Right ventricle myocardium inferior (tissue), 1 donor: ENCODE data around the gene HOOK1. TPM values are rescaled to one million over a fixed set of nuclear protein-coding genes. Genes with fewer than 3 reads are reported as not detected.

ENCODE experiments used
- ATAC-seq: fragments of 200-7000 bp; cut with Tn5 transposase; one replicate; pipeline ENCODE4 v1.9.1; 2020; ENCODE audit warnings: mild to moderate bottlenecking, moderate library complexity
- DNase-seq: peaks from one replicate; pipeline ENCODE4 v3.0.0; 2021; ENCODE audit errors: missing footprints
- intact Hi-C: fragments of 100-400 bp; cut with DNase I; formaldehyde crosslinking; loops from one replicate; pipeline ENCODE4 v1.11.0; 2022
- long read RNA-seq: library from polyadenylated mRNA; unstranded; transcript quantifications from one replicate; pipeline ENCODE4 v2.0.0, GENCODE V29; 2021
- total RNA-seq: library from RNA; stranded (reverse); fragmentation: NEBNext Ultra II Directional; extraction: Animal tissue kit (Norgen Biotek cat#: 25700); gene quantifications from one replicate; pipeline ENCODE4 v1.2.1, GENCODE V29; 2021
- donor health status: DM: no; HTN: yes; CAD: no; lungs with severe emphysema.

Gene HOOK1
- 7.3 TPM for total RNA-seq
- long read RNA-seq, full-length matches to known transcripts = 4 of 4 reads
- long read RNA-seq, partial matches to known transcripts = 0 of 4 reads
- long read RNA-seq, other reads (novel, unspliced or antisense) = 0 of 4 reads

DNA sequence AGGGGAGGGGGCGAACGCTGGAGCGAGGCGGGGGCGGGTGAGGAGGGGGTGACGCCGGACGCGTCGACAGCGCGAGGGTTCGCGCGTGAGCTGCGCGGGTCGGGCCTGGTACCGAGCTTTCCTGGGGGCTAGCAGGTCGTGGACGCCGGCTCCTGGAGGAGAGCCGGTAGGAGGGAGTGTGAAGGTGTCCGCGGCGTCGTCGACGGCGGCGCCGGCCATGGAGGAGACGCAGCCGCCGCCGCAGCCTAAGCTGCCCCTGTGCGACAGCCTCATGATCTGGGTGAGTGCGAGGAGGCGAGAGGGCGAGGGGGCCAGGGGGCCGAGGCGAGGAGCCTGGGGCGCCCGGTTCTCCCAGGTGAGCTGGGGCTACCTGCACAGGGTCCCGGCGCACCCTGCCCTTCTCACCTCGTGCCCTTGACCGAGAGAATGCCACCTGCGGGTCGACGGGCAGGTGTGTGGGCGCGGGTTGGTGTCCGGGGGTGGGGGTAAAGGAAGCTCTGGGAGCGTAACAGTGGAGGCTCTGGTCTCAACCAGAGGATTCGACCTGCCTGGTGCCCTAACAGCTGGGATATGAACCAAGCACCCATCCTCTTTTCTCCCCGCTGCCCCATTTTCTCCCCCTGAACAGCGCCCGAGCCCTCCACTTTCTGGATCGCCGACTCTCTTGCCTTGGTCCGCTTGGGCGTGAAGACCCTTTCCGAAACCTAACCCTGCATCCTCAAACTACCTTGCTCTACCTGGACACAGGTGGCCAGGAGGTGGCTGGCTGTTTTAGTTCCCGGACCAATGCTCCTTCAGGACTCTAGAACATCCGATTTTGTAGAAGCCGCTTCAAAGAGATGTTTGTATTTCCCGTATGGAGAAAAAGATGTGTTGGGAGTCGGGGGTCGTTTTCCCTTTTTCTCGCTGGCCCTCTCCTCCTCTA is at the start of gene HOOK1:
Gene HOOK1, plus strand, starts transcription at position 49 of the 925 bp plus-strand sequence. Its CDS starts 169 bp downstream, at position 218.
- ATAC-seq (peak; percentile 53), DNase-seq (peak; percentile 61)
- intact Hi-C loops = no loop called here

DNA sequence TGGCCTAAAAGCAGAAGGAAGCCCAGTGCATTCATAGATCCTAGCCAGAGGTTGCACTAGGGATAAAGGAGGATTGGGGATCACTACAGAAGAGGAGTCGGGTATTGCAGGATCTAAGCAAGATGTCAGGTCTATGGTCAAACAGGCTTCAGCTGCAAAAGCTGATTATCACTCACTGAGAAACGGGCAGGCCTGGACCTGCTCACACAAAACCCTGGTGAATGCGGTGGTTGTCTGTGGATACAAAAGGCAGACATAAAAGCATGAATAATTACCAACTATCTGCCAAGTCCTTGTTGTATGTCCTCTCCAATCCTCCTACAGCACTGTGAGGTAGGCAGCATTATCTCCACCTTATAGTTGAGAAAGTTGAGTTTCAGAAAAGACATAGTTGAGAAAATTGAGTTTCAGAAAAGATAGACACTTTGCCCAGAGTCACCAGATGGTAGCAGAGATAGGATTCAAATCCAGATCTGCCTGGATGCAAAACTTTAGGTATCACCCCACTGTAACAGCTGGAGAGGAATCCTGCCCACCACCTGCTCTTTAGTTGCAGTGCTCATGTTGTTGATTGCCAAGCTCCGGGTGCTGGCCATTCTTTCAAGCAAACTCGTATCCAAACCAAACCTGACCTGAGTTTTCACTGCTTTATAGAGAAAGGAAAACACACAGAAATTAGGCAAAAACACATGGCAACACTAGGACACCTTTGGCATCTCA is 49.6 kb upstream of the HOOK1 start:
- DNase-seq (no peak), ATAC-seq (no peak)
- intact Hi-C loops = no loop called here

DNA sequence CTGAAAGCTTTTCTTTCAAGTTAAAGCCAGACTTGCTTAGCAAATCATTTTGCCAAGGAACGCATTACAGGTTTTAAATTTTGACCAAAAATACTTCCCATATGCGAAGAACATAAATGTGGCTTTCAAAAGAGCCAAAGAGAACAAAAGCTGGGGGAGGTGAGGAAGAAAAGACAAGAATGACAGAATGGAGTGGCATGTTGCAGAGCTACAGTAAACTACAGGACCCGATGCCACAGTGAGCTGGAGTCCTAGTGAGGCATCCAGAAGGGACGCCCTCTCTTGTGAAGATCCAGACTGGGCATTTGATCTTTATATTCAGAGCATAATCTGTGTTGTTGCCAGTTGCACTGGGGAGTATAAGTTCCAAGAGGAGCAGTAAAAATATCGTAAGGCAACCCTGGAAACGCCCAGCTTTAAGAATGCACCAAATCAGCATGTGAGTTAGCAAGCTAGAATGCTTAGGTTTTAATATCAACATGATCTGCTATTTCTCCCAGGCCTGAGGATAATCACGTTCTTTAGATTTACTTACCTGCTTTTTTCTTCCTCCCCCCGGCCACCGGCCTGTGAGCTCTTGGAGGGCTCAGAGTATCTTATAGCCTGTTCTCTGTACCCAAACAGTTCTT is 48.4 kb upstream of the HOOK1 start:
- no peak for DNase-seq
- ATAC-seq = no peak
- intact Hi-C loops = no loop called here

DNA sequence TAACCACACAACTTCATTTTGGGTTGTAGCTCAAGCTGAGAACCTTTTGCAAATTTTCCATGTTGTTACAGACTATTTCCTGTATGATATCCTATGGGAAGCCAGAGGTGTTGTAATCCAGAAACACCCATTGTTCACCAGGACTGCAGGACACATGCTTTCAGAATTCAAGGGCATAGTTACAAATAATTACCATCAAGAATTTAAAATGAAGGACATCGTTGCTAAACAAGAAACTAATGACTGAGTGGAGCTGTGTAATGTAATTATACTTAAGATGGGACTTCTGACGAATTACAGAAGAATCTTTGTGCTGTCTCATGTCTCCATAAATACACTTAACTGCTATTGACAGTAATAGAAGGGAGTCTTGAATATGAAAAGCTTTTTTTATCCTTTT is 47.6 kb upstream of the HOOK1 start:
- no peak for ATAC-seq
- intact Hi-C loops = no loop called here
- no peak for DNase-seq

DNA sequence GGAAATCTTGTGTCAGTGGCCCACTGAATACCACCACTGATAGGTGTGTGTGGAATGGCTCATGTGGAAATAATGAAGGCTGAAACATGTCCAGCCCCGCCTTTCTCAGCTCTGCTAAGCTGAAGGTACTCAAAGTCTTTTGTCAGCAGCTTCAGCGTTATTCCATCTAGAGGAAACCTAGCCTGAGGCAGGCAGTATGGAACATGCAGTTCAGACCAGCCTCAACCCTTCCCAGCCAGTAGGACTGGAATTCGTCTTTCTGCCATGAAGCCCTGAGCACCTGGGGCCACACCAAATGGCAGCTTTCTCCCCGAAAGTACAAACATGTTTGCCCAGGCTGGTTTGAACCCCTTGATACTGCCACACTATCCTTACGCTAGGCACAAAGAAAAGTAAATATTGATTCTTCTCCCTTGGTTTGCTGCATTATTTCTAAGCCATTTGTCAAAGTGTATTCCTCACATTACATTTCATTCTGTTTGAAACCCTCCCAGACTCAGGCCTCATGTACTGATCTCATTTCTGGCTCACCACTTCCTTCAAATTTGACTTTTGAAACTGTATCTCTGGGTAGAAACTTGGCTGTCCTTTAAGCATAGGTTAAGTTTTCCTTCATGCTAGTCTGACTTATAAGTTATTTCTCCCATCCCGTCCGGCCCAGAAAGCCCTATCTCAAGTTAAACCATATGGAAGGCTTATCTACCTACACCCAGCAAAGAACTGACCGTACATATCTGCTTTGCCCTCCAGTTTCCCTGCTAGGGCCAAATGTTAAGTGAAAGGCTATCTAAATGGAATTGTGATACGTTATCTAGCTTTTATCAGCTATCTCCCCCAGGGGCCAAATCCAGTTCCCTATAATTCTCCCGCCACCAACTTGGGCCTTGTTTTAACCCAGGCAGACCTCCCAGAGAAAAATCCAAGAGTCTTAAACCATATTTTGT is 45.7 kb upstream of the HOOK1 start:
- ATAC-seq = no peak
- intact Hi-C loops = no loop called here

DNA sequence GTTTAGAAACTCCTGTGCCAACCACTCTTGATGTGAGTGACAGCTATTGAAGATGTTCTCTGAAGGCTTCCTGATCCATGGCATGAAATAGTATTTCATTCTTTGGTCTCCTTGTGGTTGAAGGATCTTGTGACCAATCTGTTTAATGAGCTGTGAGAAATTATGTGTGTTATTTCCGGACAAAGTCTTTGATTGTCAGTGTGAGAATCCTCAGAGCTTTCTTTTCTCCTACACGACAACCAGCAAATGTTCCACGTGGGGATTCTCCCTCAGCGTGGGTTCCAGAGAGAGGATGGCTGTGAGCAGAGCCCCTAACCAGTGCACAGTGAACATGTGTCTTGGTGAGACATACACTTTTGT is 45.0 kb upstream of the HOOK1 start:
- no peak for DNase-seq
- intact Hi-C loops = no loop called here

More for the DNA sequence above, 45.7 kb upstream of the HOOK1 start:
- DNase-seq = no peak

DNA sequence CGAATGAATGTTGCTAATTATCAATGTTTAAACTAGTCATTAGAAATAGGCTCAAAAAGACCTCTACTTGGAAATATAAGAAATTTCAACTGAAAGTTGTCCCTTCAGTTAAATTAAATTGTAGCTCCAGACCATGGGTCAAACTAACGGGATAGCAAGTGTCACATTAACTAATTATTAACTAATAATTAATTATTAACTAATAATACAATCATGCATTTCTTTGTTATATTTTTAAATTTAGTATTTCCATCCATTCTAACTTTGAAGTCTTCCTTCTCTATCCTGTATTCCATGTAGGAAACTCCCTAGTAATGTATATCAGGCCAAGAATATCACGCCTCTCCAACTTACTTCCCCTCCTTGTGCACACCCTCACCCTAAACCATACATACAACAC is 43.4 kb upstream of the HOOK1 start:
- ATAC-seq (no peak), DNase-seq (no peak)
- intact Hi-C loops = no loop called here

More for the DNA sequence above, 45.0 kb upstream of the HOOK1 start:
- no peak for ATAC-seq

DNA sequence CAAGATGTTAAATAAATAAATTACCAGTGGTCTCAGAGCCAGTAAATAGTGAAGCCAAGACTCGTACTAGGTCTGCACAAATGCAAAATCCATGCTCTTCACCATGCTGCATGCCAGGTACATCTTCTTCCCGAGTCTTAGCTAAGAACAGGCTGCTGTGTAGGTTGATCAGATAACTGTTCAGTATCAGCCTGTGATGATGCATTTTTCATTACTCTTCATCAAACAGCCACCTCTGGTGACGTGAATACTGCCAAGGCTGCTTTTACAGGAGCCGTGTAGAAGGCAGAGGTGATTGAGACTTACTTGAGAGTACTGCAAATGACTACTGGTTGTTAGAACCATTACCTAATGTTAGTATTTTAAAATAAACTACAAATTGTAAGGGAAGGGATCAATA is 39.3 kb upstream of the HOOK1 start:
- ATAC-seq (no peak), DNase-seq (no peak)
- intact Hi-C loops = no loop called here

DNA sequence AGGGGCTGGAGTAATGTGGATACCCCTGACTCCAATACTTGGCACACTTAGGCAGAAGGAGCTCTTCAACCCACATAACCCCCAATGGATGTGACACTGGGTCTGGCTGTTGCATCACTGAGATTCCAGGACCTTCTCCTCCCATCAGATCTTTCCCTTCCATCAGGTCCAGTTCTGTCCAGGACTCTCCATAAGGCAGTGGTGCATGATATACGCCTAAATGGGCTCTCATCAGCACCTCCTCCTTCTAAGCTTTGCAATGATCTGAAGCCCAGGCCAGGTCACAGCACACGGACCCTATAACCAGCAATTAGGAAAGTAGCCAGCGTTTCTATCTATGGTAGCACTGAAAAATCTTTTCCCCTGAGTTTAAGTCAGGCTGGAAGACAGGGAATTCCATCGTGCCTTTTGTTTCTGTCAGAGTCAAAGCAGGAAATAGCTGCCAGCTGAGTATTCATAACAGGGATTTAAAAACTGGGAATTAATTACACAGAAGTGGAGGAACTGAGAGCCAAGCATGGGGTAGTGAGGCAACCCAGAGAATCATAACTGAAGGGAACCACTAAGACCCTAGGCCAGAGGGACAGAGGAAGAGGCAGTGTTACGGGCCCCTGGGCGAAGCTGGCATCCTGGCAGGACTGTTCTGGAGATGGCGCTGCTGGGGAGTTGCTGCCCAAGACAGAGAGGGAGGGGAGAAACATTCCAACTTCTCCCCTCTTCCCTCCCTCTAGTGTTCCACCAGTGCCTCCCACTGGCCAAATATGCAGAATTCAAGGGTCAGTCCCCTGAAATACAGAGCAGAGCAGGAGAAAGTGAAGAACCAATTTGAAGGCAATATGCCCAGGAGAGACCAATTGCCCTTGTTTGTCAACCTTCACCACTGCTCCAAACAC is 37.5 kb upstream of the HOOK1 start:
- DNase-seq = peak; percentile 56

DNA sequence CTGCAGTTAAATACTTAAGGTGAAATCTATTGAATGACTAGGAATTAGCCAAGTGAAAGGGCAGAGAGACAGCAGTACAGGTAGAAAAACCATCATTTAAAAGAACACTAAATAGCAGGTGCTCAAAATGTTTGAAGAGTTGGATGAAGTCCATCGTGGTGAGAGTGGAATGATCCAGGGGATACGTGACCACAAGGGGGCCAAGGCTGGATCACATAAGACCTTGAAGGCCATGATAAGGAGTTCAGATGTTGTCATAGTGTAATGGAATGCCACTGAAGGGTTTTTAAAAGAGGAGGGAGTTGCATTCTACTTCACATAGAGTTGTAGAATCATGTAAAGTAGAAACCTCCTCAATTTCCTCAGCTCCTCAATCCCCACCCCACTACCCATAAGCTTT is 34.8 kb upstream of the HOOK1 start:
- ATAC-seq = no peak
- no peak for DNase-seq
- intact Hi-C loops = no loop called here

More for the DNA sequence above, 37.5 kb upstream of the HOOK1 start:
- ATAC-seq = no peak
- intact Hi-C loops = no loop called here

DNA sequence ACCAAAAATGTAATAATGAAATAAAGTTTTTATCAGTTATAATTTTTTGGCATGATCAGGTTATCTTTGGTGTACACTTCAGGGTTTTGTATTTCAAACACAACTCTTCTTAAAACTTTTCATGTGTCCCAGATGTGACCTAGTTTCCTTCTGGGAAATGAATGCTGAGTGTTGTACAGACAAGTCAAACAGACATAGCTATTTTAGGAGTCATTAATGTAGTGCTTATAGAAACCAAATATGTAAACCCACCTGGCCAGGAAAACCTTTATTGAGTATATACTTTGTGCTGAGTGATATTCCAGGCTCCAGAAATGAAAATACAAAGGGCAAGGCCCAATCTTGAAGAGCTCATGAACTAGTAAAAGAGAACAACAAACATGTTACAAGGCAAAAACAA is 25.9 kb upstream of the HOOK1 start:
- DNase-seq = no peak
- ATAC-seq = no peak
- intact Hi-C loops = no loop called here

DNA sequence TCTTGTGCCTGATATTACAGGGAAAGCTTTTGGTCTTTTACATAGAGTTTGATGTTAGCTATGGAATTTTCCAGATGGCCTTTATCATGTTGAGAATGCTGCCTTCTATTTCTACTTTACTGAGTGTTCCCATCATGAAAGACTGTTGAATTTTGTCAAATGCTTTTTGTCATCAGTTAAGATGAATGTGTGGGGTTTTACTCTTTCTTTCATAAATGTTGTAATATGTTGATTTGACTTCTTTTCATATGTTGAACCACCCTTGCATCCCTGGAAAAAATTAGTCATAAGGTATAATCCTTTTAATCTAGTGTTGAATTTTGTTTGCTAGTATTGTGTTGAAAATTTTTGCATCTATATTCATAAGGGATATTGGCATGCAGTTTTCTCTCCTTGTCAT is 16.1 kb upstream of the HOOK1 start:
- ATAC-seq = no peak
- intact Hi-C loops = no loop called here
- DNase-seq = no peak

DNA sequence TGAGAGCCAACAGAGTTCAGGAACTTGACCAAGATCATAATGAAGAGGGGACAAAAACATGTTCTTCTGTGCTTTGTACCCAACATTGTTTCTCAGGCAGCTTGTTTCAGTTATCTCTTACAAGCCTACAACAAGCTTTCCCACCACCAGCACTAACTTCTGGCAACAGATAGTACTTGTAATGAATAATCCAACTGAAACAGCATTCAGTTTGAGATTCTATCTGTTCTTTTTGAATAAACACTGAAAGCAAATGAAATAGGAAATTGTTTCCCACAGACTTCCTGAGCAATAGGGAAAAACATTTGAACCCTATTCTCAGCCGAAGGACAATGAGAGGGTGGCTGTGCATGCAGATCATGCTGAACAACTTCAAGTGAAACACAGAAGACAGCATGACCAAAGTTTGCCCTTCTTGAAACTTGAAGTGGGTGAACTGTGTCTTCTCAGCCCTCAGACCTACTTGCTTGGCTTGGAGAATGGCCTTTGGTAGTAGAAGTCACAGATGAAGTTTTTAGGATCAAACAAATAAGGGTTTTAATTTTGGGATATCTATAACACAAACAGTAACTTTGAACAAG is 11.2 kb upstream of the HOOK1 start:
- DNase-seq (no peak), ATAC-seq (no peak)
- intact Hi-C loops = no loop called here

DNA sequence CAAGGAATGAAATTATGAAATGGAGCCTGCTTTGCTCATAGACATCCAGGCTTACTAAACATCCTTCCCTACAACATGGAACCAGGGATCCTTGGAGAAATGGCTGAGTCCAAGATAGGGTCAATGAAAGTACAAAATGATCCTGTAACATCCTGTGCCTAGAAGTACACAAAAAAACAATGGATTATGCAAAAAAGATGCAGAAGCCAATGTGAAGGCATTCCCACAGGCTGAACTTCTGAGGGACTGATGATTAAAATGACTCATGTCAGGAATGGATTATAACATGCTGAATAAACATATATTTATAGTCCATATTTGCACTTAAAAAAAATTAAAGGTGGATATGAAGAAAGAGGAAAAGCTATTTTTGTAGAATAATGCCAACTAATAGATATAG is 10.4 kb upstream of the HOOK1 start:
- intact Hi-C loops = no loop called here
- no peak for ATAC-seq
- no peak for DNase-seq

DNA sequence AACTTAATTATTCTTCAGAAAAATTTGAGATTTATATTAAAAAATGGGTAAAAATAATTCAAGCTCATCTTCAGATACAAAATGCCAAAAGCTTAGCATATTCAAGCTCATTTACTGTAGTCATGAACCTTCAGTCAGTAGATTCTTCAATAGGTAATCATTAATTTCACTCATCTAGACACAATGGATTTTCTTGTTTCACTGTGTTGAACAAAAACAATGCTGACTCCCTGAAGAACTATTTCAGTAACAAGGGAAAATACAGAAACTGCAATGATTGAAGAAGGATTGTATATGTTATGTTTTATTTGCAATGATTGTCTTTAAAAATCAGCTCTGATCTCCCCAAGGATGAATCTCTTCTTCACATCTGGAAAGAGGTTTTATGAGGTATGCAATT is 9.2 kb upstream of the HOOK1 start:
- no peak for DNase-seq
- intact Hi-C loops = no loop called here
- no peak for ATAC-seq

DNA sequence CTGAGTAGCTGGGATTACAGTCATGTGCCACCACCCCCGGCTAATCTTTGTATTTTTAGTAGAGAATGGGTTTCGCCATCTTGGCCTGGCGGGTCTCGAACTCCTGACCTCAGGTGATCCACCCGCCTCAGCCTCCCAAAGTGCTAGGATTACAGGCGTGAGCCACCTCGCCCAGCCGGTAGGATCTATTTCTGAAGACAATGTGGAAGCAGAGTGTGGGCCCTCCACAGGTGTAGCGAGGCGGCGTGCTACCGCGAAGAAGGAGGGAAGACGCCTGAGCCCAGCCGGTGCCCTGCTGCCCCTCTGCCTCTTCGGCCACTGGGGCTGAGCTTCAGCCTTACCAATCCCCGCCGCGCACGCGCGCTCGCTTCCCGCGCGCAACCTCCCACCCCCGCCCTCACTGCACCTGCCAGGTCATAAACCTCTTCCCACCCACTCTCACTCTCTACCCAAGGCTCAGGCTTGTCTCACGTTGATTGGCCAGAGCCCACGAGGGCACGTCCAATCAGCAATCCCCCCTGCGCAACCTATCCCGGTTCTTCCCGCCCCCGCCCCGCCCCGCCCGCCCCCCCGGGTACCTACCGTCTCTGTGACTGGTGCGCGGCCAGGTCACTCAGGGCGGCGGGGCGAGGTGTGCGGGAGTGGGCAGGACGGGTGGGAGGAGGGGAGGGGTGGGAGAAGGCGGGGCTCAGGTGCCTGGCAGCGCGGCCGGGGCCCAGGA is 409 bp upstream of the HOOK1 start:
- intact Hi-C loops = no loop called here
- peak; percentile 94 for ATAC-seq
- peak; percentile 83 for DNase-seq

DNA sequence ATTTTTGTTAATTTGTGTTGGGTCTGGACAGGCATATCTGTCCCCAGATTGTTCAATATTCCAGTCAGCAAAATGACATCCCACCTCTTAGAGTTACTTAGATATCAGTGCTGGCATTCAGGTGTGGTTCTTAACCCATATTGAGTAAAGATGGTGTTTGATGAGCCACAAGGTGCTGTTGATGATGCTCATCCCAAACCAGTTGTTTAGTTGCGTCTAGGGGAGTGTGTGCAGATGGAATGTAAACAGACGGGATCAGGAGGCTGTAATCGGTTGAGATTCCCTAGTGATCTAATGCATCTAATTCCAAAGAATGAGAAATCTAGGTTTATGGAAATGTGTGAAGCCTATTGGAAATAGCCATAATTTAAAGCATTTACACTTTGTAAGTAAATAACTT is 1.1 kb downstream of the HOOK1 start:
- DNase-seq (no peak), ATAC-seq (no peak)
- intact Hi-C loops = no loop called here
